IMR-90 (cell line): ENCODE results near the gene SARDH. TPM values are rescaled to one million over a fixed set of nuclear protein-coding genes. Genes with fewer than 3 reads are reported as not detected.

Experiments used
- ATAC-seq: fragments of 200-7000 bp; cut with Tn5 transposase; 2 replicates; pipeline ENCODE4 v1.9.1; 2020; ENCODE audit warnings: low read depth, mild to moderate bottlenecking, moderate library complexity
- BruUV-seq: library from RNA; stranded (reverse); fragments of 400-500 nt; replicated peaks from 2 replicates; lab custom pipeline; 2021; lab: Mats Ljungman, UMichigan
- CTCF ChIA-PET: fragments of 300-600 bp; formaldehyde crosslinking; extraction: SDS; loops from one replicate; lab custom pipeline; 2021; ENCODE audit warnings: antibody characterized with exemption; lab: Yijun Ruan, JAX
- POLR2A ChIA-PET: fragments of 300-600 bp; sonication (Branson Sonifier 250); formaldehyde crosslinking; loops from one replicate; lab custom pipeline; 2022; ENCODE audit warnings: antibody characterized with exemption; ENCODE audit not compliant: unreplicated experiment; lab: Charles Lee
- DNase-seq: peaks from one replicate; pipeline ENCODE4 v3.0.0; 2013
- H2AFZ ChIP-seq: replicated peaks from 2 replicates; pipeline ENCODE3; 2013; ENCODE audit warnings: low read length, mild to moderate bottlenecking; ENCODE audit not compliant: poor library complexity
- H2AK5ac ChIP-seq: 2 replicates; pipeline ENCODE4 v1.6.1; 2013; ENCODE audit warnings: low read depth, low read length, inconsistent platforms
- H2AK9ac ChIP-seq: replicated peaks from 2 replicates; pipeline ENCODE3; 2013; ENCODE audit warnings: mild to moderate bottlenecking, low read depth, low read length, moderate library complexity; ENCODE audit not compliant: poor library complexity
- H2BK120ac ChIP-seq: 2 replicates; pipeline ENCODE4 v1.6.1; 2013; ENCODE audit warnings: low read depth, low read length, inconsistent platforms
- H2BK15ac ChIP-seq: 3 replicates; pipeline ENCODE4 v1.6.1; 2013; ENCODE audit warnings: low read depth, low read length, inconsistent platforms
- H2BK20ac ChIP-seq: 2 replicates; pipeline ENCODE4 v1.6.1; 2013; ENCODE audit warnings: low read depth, mild to moderate bottlenecking, inconsistent platforms, low read length, moderate library complexity
- H2BK5ac ChIP-seq: 2 replicates; pipeline ENCODE4 v1.6.1; 2013; ENCODE audit warnings: mild to moderate bottlenecking, low read depth, low read length, inconsistent platforms; ENCODE audit not compliant: poor library complexity, severe bottlenecking
- H3K14ac ChIP-seq: replicated peaks from 2 replicates; pipeline ENCODE4 v1.6.1; 2013; ENCODE audit warnings: low read depth, low read length, inconsistent platforms
- H3K18ac ChIP-seq: 2 replicates; pipeline ENCODE4 v1.6.1; 2013; ENCODE audit warnings: low read depth, low read length, control low read depth
- H3K23ac ChIP-seq: 2 replicates; pipeline ENCODE4 v1.6.1; 2013; ENCODE audit warnings: low read depth, low read length, inconsistent platforms
- H3K27ac ChIP-seq: 2 replicates; pipeline ENCODE4 v1.5.1; 2013; ENCODE audit warnings: mild to moderate bottlenecking, control low read depth, low read length; ENCODE audit not compliant: insufficient read depth
- H3K27me3 ChIP-seq: 2 replicates; pipeline ENCODE4 v1.6.1; 2013; ENCODE audit warnings: low read length; ENCODE audit not compliant: control insufficient read depth, insufficient read depth
- H3K36me3 ChIP-seq: 2 replicates; pipeline ENCODE4 v1.6.1; 2013; ENCODE audit warnings: low read length, mixed read lengths; ENCODE audit not compliant: control insufficient read depth, insufficient read depth
- H3K4ac ChIP-seq: 2 replicates; pipeline ENCODE4 v1.6.1; 2013; ENCODE audit warnings: low read depth, low read length, inconsistent platforms
- H3K4me1 ChIP-seq: 2 replicates; pipeline ENCODE4 v1.6.1; 2013; ENCODE audit warnings: low read length, mixed read lengths; ENCODE audit not compliant: control insufficient read depth, insufficient read depth
- H3K4me2 ChIP-seq: 2 replicates; pipeline ENCODE4 v1.6.1; 2013; ENCODE audit warnings: low read depth, mild to moderate bottlenecking, control low read depth, low read length, moderate library complexity
- H3K4me3 ChIP-seq: 2 replicates; pipeline ENCODE4 v1.5.1; 2013; ENCODE audit warnings: low read depth, mild to moderate bottlenecking, control low read depth, low read length, moderate library complexity; ENCODE audit not compliant: insufficient read depth
- H3K56ac ChIP-seq: 2 replicates; pipeline ENCODE4 v1.6.1; 2013; ENCODE audit warnings: low read length, inconsistent platforms; ENCODE audit not compliant: insufficient read depth; ENCODE audit errors: extremely low read depth
- H3K79me1 ChIP-seq, 2 experiments: 2 replicates each; pipeline ENCODE4 v1.6.1; 2013; ENCODE audit warnings: low read length in 2 of 2, inconsistent platforms in 1 of 2, low read depth in 1 of 2
- H3K9ac ChIP-seq: 2 replicates; pipeline ENCODE4 v1.6.1; 2013; ENCODE audit warnings: low read depth, low read length, control low read depth
- H3K9me1 ChIP-seq: 2 replicates; pipeline ENCODE4 v1.6.1; 2013; ENCODE audit warnings: low read length, inconsistent platforms; ENCODE audit not compliant: insufficient read depth
- H3K9me3 ChIP-seq: 2 replicates; pipeline ENCODE4 v1.6.1; 2013; ENCODE audit warnings: low read length; ENCODE audit not compliant: control insufficient read depth, insufficient read depth
- H4K20me1 ChIP-seq: 2 replicates; pipeline ENCODE4 v1.6.1; 2013; ENCODE audit warnings: low read length, inconsistent platforms; ENCODE audit not compliant: insufficient read depth
- H4K5ac ChIP-seq: 2 replicates; pipeline ENCODE4 v1.6.1; 2013; ENCODE audit warnings: mild to moderate bottlenecking, low read depth, low read length, control low read depth
- H4K8ac ChIP-seq, 2 experiments: 2 replicates each; pipeline ENCODE4 v1.6.1; 2013; ENCODE audit warnings: low read depth in 2 of 2, low read length in 2 of 2, control low read depth in 1 of 2, inconsistent platforms in 1 of 2
- H4K91ac ChIP-seq: 2 replicates; pipeline ENCODE4 v1.6.1; 2013; ENCODE audit warnings: low read depth, low read length, inconsistent platforms; ENCODE audit not compliant: insufficient read depth
- CEBPB ChIP-seq: IDR thresholded peaks from 2 replicates; pipeline ENCODE4 v1.6.1; 2012; ENCODE audit warnings: low read depth, low read length, improper control_type of control experiment
- CTCF ChIP-seq: conservative IDR thresholded peaks from 2 replicates; pipeline ENCODE4 v1.5.1; 2012; ENCODE audit warnings: mild to moderate bottlenecking, low read depth, low read length, improper control_type of control experiment
- FOS ChIP-seq: fragments of 150-350 bp; IDR thresholded peaks from 2 replicates; pipeline ENCODE4 v1.6.1; 2016; ENCODE audit warnings: low read depth, low read length
- MAZ ChIP-seq: IDR thresholded peaks from 2 replicates; pipeline ENCODE4 v1.6.1; 2012; ENCODE audit warnings: low read depth, mild to moderate bottlenecking, low read length, improper control_type of control experiment, moderate library complexity, borderline replicate concordance
- RAD21 ChIP-seq: IDR thresholded peaks from 2 replicates; pipeline ENCODE4 v1.6.1; 2012; ENCODE audit warnings: low read length, improper control_type of control experiment
- RCOR1 ChIP-seq: IDR thresholded peaks from 2 replicates; pipeline ENCODE4 v1.6.1; 2012; ENCODE audit warnings: mild to moderate bottlenecking, low read length, improper control_type of control experiment; ENCODE audit not compliant: insufficient replicate concordance
- WGBS, 2 experiments: methylation state at CpG; one replicate each; pipeline versions ENCODE4 v1.1.5 to v1.1.7; 2013; ENCODE audit warnings: missing lambda C conversion rate in 2 of 2; ENCODE audit not compliant: insufficient read length in 1 of 2; ENCODE audit errors: extremely low coverage in 2 of 2; 5-methylcytosine and 5-hydroxymethylcytosine counted together
- dilution Hi-C: fragments of 300-500 bp; cut with HindIII; formaldehyde crosslinking; loops from one replicate; pipeline ENCODE4 v1.14.3; 2018; ENCODE audit warnings: low sequenced_read_pairs; ENCODE audit not compliant: unreplicated experiment
- in situ Hi-C: fragments of 300-500 bp; cut with MboI; formaldehyde crosslinking; loops from 3 replicates; pipeline ENCODE4 v1.14.3; 2019; ENCODE audit warnings: low sequenced_read_pairs, inconsistent platforms, mixed read lengths
- intact Hi-C: fragments of 100-400 bp; cut with micrococcal nuclease; formaldehyde crosslinking; loops from 2 replicates; pipeline ENCODE4 v1.10.0; 2022
- polyA plus RNA-seq, 3 experiments: library from polyadenylated mRNA; depleted of rRNA; stranded (reverse); fragments of >200 nt; gene quantifications; 2 replicates each; pipeline ENCODE4 v1.2.3, GENCODE V29; 2012; ENCODE audit warnings: low replicate concordance in 1 of 3
- total RNA-seq: library from RNA; depleted of rRNA; stranded (reverse); fragments of >200 nt; gene quantifications from 2 replicates; pipeline ENCODE4 v1.2.3, GENCODE V29; 2012

The SARDH gene
- total and polyA plus RNA-seq, 2 of the 4 experiments (the other 2 are of a cell fraction), result 5.0 to 7.5 TPM

DNA sequence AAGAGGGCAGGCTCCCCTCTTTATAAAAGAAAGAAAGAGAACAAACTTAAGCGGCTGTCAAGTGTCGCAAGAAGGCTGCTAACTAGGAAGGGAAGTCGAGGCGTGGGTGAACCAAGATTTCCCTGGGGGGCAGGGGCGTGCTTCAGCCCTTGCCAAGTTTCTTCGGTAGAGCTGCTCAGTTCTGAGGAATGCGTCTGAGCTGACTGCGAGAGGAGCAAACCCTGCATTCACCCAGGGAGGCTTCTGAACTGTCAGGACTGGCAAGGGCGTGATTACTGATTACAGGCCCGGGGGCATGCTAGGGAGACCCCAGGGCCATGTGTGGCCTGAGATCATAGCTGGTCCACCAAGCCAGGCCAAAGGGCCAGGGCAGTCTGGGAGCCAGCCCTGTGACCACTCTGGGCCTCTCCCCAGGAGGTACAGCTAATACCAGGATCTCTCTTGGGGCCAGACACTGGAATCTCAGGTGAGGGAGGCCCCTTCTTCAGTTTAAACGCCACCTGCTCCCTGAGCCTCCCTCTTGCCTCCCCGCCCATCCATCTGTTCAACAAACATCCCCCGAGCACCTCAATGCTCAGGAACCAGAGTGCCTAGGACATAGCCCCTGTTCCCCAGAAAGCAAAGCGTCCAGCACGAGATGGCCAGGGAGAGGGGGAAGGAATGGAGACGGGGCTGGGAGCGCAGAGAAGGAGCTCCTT lies 30.9 kb downstream of the SARDH start:
- peaks cover 27% of the 10 kb centered on the region for H3K4me1 ChIP-seq
- no peak overlapping the region for H2BK15ac ChIP-seq
- H3K4me2 ChIP-seq, result peak overlapping the region; percentile 16; the same call in 1 of the 2 replicates
- H3K18ac ChIP-seq, result no peak overlapping the region
- H4K5ac ChIP-seq, result no peak overlapping the region
- no peak overlapping the region for H3K9ac ChIP-seq
- H3K9me1 ChIP-seq, result peaks cover 6% of the 10 kb centered on the region
- CTCF ChIA-PET, result no interaction called here
- H2AFZ ChIP-seq, result no peak overlapping the region
- in situ Hi-C loops (no loop called here), intact Hi-C loops (no loop called here), dilution Hi-C loops (no loop called here)
- H2BK120ac ChIP-seq, result peak overlapping the region; percentile 70
- H3K4me3 ChIP-seq, result no peak overlapping the region
- peak overlapping the region; percentile 63 for H2BK5ac ChIP-seq
- H2AK9ac ChIP-seq, result peak overlapping the region; percentile 46
- peaks cover 0 to 7% of the 10 kb centered on the region in 2 experiments; a peak in 2 of 4 replicates for H3K79me1 ChIP-seq
- peak; percentile 85 for TF ChIP-seq CEBPB
- TF ChIP-seq FOS, result no peak
- TF ChIP-seq MAZ, result no peak
- TF ChIP-seq CTCF, result no peak
- no peak for TF ChIP-seq RCOR1
- no peak for TF ChIP-seq RAD21
- no peak overlapping the region; the same call in 1 of the 2 replicates for H4K91ac ChIP-seq
- peak overlapping the region; percentile 73 for H3K4ac ChIP-seq
- POLR2A ChIA-PET, result no interaction called here
- H2BK20ac ChIP-seq, result peak overlapping the region; percentile 3; the same call in 1 of the 2 replicates
- WGBS, 2 experiments, result 42% methylated on average over 10 of the region's 17 CpGs; no CpG with 5 or more reads in 1 of the 2 experiments
- H4K8ac ChIP-seq, result 0 out of 4 replicates have a peak overlapping the region, but pooled peaks have one; percentile 4 to 35
- no peaks in the 10 kb centered on the region for H4K20me1 ChIP-seq
- no peak overlapping the region for H3K56ac ChIP-seq
- H3K14ac ChIP-seq, result no peak overlapping the region; the same call in 1 of the 2 replicates
- no TSS peak for BruUV-seq
- ATAC-seq, result peak; percentile 60
- H3K36me3 ChIP-seq, result no peaks in the 10 kb centered on the region
- H3K9me3 ChIP-seq, result no peaks in the 10 kb centered on the region
- DNase-seq, result peak; percentile 75
- peak overlapping the region; percentile 23; the same call in 1 of the 2 replicates for H3K27ac ChIP-seq
- peak overlapping the region; percentile 59; the same call in 1 of the 2 replicates for H2AK5ac ChIP-seq
- H3K27me3 ChIP-seq, result no peaks in the 10 kb centered on the region; the same call in 1 of the 2 replicates
- H3K23ac ChIP-seq, result no peak overlapping the region
